HG03097 (cell line): ENCODE measurements around the gene GALNT3.

Experiments
- ATAC-seq: cut with Tn5 transposase; IDR thresholded peaks from one replicate; pipeline ENCODE4 v1.9.1; 2021; ENCODE audit not compliant: unreplicated experiment, low FRiP score

GALNT3 gene

DNA sequence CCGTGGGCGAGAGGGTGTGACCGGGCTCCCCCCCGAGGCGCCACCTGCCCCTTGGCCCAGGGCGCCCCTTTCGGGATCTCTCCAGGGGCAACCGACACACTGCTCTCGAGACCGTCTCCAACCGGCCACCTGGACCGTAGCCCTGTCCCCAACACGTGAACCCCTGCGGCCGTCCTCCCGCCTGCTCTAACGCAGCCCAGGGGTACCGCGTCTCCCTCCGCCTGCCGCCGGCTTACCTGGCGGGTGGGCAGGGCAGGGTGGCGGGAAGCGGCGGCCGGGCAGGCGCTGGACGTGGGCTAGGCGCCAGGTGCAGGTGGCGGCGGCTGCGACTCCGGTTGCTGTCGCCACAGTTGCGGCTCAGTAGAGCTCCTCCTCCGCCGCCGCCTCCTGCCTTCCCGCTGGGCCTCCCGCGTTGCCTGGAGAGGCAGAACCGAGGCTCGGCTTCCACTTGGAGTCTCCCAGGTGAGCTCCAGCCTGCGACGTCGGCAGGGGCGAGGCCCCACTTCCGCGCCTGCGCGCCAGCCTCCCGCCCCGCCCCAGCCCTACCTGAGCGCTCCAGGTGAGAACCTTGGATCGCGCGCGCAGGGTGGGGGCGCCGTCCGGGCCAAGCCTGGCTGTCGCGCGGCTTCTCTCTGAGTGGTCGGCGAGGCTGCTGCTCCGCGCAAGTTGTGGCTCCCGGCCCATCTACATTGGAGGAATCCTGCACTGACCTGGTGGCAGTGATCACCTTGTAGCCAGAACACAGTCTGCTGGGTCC, at the start of gene GALNT3:
GALNT3 (minus strand) TSS at position 469 of the 757 bp plus-strand sequence. CDS start 23,547 bp downstream, outside the sequence.
- ATAC-seq, result peak; percentile 17

DNA sequence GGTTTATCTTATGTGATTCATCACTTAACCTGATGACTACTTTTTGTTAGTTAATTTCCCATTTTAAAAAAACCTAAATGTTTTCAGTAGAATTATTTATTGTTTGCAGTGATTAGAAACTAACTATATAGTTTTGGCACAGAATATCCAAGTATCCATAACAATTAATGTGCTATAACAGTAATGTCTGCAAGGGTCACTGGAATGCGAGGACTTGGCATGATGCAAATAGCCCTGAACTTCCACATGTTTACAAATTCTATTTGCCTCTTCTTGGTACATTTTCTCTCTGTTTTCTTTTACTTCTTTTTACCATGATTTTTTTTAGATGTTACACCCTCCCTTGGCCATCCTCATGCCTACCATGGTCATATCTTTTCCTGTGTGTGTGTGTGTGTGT, 49.3 kb upstream of the GALNT3 start:
- ATAC-seq, result no peak

DNA sequence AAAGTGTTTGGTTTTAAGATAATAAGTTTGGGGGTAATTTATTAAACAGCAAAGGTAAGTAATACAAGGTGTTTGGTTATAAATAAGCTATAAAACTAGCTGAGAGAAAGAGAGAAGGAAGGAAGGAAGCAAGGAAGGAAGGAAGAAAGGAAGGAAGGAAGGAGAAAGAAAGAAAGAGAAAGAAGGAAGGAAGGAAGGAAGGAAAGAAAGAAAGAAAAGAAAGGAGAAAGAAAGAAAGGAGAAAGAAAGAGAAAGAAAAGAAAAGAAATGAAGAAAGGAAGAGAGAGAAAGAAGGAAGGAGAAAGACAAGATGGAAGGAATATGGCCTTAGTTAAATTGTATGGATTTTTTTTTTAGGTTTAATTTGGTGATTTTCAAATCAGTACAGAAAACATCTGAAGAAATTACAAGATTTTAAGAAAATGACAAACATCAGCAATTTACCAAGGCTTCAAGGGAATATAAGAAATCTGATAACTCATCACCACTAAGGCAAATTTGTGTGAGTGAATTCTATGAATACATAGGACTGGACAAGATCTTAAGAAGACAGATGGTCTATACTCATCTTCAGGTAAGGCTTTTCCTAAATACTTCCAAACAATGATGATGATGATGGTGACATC, 46.4 kb upstream of the GALNT3 start:
- no peak for ATAC-seq

DNA sequence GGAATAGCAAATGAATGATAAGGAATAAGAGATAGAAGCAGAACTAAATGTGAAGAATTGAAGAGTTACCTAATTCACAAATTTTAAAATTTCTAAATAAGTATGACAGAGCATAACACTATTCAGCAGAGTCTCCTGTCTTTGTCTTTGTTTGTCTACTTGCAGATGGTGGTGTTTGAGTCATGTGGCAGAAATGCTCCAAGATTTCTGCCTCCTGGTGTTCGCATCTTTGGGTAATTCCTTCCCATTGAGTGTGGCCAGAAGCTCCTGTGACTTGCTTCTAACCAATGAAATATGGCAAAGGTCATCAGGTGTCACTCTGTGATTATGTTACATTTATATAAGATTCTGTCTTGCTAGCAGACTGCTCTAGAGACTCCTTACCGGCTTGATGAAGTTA, 45.6 kb upstream of the GALNT3 start:
- ATAC-seq, result no peak

DNA sequence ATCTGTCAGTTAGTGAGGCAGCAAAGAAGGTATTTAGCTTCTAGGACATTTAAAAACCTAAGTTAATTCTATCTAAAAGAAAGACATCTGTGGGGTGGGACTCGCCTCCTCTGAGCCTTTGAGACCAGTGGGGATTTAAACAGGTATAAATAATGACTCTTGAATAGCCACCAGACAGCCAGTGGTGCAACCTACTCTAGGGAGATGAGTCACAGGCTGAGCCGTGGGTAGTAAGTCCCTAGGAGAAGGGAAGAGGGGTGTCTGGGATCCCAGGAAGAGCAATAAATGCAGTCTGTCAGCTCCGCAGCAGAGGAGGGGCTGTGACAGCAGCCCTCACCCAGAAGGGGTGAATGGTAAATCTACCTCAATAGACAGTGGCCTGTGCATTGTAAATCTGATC, 43.1 kb upstream of the GALNT3 start:
- ATAC-seq, result no peak

DNA sequence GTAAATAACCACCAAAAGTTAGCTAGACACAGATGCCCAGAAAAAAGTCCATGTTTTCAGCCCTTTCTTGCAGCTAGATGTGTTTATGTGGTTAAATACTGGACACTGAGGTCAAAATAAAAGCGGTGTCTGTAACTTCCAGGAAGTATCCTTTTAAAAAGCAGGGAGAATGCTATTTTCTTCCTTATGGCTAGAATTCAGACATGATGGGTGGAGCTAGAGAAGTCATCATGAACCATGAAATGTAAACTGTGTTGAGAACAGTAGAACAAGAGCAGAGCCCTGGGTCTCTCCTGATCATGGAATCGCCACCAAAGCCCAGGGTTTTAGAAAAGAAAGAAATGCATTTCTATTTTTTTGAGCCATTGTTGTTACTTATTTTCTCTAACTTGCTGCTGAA, 41.3 kb upstream of the GALNT3 start:
- no peak for ATAC-seq

DNA sequence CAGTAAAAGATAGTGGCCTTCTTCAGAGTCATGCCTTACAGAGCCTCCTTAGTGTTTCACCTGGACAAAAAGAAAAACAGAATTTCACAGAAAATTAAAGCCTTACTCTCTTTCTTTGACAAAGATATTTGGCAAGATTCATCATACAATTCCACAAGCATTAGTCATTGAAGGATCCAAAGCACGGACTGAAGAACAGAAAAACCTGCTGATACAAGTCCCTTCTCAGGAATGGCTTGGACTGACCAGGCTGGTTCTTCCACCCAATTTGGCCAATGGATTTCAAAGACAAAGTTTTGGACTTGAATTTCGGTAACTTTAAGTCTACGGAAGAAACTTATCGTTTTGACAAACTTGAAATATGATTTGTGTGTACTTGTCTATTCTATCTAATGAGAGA, 39.1 kb upstream of the GALNT3 start:
- ATAC-seq, result no peak

DNA sequence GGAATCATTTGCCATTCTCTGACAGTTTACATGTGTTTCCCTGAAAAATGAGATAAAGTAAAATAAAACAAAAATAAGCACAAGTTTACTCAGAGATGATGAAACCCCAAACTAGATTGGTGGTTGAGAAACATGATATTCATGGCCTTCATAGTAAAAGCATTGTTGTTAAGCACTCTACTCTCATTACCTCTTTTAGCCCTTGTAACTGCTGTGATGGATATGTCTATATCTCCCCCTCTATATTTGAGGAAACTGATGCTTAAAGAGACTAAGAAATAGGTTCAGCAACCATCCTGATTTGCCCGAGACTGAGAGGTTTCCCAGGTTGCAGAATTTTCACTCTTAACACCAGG, 33.9 kb upstream of the GALNT3 start:
- ATAC-seq, result no peak

DNA sequence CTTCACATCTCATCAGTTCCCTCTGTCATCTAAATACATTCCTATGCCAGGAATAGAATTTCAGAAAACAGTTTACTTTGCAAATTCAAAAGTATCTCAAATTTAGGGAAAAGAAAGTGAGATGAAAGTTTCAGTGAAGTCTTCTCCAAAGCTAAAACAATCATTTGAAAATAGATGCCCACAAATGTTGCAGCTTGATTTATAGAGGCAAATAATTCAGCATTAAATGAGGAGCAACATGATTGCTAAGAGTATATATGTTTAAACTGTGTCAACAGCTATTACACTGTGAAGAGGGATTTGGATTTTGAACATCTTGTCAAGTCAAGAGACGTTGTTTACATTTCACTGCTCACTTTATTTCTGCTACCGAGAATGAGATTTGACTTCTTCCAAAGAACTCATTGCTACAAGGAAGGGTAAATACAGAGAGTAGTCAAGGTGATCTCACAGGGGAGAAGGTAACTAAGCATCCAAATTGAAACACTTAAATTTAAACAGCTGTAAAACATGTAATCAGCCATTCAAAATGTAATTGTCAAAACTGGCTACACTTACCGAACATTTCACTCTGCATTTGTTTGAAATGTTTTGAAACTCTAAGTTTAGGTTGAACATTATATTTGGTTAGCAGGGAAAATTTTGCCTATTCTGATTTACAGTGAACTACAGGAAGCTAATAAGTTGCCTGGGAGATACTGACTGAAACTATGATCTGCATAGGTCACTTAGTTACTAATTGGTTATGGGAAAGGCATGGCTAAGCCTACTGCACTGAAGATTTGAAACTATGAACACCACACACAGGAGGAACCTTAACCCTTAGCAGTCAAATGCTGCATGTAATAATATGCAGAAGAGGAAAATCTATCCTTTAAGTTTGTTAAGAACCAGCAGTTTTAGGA, 33.2 kb upstream of the GALNT3 start:
- peak; percentile 95 for ATAC-seq

DNA sequence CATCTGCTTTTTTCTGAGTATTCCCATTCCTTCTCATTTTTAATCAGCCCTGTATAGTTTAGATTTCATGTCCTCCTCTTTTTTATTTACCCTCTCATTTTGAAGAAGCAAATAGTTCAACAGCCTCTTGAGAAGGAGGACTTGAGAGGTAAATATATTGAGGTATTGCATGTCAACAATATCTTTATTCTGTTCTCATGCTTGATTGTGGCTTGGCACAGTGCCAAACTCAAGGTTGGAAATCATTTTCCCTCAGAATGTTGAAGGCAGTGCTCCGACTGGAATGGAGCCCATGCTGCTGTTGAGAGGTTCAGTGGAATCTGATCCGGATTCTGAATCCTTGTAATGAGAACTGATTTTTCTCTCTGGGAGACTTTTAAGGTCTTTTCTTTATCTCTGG, 31.0 kb upstream of the GALNT3 start:
- ATAC-seq, result no peak

DNA sequence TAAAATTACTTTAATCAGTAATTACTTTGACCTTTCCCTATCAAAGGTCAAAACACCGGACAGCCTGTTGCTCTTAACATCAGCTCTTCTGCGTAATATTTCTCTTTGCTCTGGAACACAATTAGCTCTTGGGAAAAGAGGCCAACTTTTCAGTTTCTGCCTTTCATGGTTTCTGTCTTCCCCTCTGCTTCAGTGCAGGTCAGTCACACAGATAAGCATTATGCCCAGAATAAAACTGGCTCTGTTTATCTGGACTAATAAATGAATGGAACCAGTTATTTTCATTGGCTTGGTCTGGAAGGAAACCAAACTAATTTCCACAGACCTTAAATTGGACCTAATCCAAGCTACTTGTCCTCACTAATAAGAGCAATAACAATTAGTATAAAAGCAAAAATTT, 26.2 kb upstream of the GALNT3 start:
- ATAC-seq, result no peak

DNA sequence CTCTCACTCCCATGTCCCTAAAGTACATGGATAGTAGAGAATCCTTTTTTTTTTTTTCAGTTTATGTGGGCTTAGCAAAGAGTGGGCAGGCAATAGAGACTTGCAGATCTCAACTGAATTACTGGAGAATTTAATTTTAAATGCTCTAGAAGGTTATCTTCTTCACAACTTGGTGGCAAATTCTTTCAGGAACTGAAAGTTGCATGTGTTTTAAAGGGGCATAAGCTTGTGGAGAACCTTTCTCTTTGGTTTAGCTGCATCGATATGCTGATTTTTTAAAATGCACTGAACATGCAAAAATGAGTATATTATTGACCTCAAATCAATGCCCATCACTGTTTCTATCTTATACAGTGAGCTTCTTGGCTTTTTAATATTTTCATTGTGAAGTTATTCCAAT, 24.9 kb upstream of the GALNT3 start:
- ATAC-seq, result no peak

DNA sequence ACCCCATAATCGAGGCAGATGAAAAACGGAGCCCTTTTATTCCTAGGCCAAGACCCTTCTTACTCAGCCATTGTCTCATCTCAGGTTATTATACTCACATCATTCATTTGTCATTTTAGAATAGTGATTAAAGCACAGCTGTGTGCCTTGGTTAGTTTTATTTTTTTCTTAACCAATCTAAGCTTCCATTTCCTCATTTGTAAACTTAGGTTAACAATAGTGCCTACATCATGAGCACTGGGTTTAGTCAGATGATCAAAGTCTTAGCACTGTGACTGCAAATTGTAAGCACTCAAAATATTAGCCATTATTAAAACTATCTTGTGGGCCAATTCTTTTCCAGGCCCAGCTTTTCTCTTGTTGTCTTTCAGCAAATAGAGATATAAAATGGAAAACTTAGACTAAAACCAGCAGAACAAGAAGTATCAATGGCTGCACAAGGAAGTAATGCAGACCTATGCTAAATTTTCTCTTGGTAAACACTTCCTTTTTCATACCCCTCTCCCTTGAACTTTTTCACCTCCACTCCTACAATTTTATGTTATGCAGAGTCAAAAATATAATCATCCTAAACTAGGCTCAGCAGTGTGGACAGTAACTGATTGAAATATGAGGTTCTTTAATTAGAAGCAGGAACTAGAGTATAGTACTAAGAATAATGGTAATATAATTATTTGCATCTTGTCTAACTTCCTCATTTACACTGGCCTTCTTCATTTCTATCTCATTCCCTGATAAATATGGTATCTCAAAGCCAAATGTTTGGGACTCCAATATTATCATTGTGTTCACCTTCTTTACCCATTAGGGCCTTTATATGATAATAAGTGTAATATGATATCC, 21.5 kb upstream of the GALNT3 start:
- no peak for ATAC-seq

DNA sequence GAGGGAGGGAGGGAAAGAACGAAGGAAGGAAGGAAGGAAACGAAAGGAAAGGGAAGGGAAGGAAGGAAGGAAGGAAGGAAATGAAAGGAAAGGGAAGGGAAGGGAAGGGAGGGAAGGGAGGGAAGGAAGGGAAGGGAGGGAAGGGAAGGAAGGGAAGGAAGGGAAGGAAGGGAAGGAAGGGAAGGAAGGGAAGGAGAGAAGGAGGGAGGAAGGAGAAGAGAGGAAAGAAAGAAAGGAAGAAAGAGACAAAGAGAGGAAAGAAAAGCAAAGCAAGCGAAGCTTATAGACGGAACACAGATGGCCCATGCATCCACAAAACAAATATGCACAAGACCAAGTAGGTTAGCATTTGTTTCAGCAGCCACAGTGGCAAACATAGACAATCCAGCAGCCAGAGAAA, 20.4 kb upstream of the GALNT3 start:
- no peak for ATAC-seq

DNA sequence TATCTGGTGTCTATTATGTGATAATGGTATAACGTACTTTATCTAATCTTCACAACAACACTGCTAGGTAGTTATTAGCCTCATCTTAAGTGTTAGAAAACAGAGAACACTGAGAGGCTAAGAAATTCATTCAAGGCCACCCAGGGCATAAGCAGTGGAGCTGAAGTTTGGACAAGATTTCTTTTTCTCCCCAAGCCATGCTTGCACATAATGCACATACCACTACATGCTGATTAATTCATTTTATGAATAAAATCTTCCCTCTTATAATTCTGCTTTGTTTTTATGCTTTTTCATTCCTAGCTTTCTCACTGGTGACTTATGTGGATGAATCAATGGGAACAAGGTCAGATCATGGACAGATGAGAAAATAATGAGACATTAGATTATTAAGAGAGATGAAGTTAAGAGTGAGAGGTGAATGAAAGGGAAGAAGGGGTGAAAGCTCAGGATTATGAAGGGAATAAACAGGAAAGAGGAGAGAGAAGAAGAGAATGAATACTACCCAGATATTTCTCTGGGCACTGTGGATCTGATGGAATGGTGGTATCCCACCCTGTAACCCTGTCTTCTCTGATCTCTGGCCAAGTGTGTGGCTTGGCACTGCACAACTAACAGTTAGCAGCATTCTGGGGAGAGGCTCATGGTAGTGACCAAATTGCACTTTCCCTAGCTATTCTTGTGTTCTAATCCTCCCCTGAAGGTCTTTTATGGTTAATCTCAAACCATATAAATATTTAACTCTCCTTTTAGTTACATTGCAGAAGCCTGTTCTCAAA, 17.7 kb upstream of the GALNT3 start:
- ATAC-seq, result no peak

DNA sequence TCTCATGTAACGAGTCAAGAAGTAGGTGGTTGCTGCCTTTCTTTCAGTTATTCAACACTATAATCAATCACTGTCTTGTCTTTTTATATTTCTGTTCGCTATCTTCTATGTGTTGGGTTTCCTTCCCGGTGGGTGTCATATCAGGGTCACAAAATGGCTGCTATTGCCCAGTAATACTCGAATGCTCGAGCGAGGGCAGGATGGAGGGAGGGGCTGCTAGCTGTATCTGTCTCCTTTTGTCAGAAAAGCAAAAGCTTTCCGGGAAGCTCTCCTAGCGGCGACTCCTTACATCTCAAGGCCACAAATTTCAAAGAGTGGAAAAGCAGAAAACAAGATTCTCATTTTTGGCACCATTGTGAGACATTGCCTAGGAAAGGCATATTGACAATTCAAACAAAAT, 16.4 kb upstream of the GALNT3 start:
- ATAC-seq, result no peak

DNA sequence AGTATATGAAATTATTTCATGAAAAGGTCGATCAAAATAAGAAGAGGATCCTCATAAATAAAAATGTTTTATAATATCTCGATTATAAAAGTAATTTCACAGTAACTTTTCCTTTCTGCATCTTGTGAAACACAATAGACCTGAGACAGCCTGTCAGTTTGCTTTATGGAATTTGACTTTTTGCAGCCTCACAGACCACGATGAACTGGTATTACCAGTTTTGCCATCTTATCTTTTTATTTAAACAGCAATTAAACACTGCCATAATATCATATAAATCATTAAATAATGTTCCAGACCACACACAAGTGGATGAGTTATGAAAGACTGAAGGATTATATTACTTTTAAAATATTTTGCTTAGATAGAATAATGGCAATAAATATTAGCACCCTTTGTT, 10.7 kb upstream of the GALNT3 start:
- ATAC-seq, result no peak

DNA sequence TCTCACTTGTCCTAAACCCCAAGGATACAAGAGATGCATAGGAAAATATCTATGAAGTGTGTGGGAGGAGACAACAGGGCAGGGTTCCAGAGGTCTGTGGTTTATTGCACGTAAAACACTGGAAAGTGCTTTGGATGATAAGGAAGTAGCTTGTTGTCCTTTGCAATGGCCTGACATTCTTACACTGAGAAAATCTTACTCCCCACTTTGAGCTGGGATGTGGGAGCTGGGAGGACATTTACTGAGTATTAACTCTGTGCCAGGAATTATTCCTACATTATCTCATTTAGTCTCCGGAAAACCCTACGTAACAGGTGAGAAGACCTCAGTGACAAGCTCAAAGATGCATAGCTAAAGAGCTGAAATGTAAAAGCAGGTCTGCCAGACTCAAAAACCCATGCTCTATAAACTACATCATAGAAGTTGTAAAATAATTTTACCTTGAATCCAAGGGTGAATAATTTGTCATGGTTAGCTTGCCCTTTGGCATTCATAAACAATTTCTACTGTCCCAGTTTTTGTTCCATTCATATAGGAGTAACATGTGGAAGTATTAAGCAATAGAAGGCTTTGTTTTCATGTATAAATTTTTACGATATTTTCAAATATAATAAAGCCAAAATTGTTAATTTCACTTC, 9.2 kb upstream of the GALNT3 start:
- ATAC-seq, result no peak

DNA sequence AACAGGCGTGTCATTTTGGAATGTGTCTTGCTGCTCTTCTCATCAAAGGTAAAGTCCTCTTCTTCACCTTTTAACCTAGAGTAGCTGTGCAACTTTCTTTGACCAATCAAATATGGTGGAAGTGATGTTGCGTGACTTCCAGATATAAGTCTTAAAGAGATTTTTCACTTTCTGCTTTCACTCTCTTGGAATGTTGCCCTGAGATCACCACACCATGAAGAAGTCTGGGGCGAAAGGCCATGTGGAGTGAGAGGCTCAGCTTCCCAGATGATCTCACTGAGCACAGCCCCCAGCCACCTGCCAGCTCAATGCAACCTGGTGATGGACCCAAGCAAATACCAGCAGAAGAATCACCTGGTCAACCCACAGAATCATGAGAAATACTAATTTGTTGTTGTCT, 7.1 kb upstream of the GALNT3 start:
- no peak for ATAC-seq
